Trophoblast cell (in vitro differentiated cells and primary cell): Measurements from ENCODE around the gene IL17RE.
"Not testable (repeated sequence)": the region's sequence is repeated elsewhere in the genome, so short reads cannot be mapped to it uniquely, and the experiment has no call there.

Experiments used
- DNase-seq, 2 donors: peaks; one replicate each; pipeline ENCODE4 v3.0.0-alpha.2; 2016
- H2AFZ ChIP-seq: 2 replicates; pipeline ENCODE4 v1.6.1; 2013; ENCODE audit warnings: low read length, moderate library complexity, mild to moderate bottlenecking; ENCODE audit not compliant: insufficient read depth, poor library complexity
- H2AK5ac ChIP-seq: 2 replicates; pipeline ENCODE4 v1.6.1; 2013; ENCODE audit warnings: mild to moderate bottlenecking, low read length
- H2BK120ac ChIP-seq: 2 replicates; pipeline ENCODE4 v1.6.1; 2013; ENCODE audit warnings: low read length, mild to moderate bottlenecking, moderate library complexity; ENCODE audit not compliant: insufficient read depth, poor library complexity
- H2BK12ac ChIP-seq: 2 replicates; pipeline ENCODE4 v1.6.1; 2013; ENCODE audit warnings: mild to moderate bottlenecking, low read length, moderate library complexity
- H2BK5ac ChIP-seq: 2 replicates; pipeline ENCODE4 v1.6.1; 2013; ENCODE audit warnings: low read length, low read depth, moderate library complexity, mild to moderate bottlenecking; ENCODE audit not compliant: poor library complexity
- H3K14ac ChIP-seq: 2 replicates; pipeline ENCODE4 v1.6.1; 2013; ENCODE audit warnings: mild to moderate bottlenecking, low read length
- H3K18ac ChIP-seq: 2 replicates; pipeline ENCODE4 v1.6.1; 2013; ENCODE audit warnings: mild to moderate bottlenecking, low read length
- H3K23ac ChIP-seq: 2 replicates; pipeline ENCODE4 v1.6.1; 2013; ENCODE audit warnings: low read length
- H3K27ac ChIP-seq: 2 replicates; pipeline ENCODE4 v1.5.1; 2013; ENCODE audit warnings: low read depth, mild to moderate bottlenecking, inconsistent platforms, low read length, moderate library complexity
- H3K27me3 ChIP-seq: 2 replicates; pipeline ENCODE4 v1.6.1; 2013; ENCODE audit warnings: inconsistent platforms, mild to moderate bottlenecking, low read length, moderate library complexity; ENCODE audit not compliant: insufficient read depth
- H3K36me3 ChIP-seq, 2 experiments: 1 replicate in 1 of 2; 2 replicates in 1 of 2; pipeline ENCODE4 v1.6.1; 2013; ENCODE audit warnings: low read length in 2 of 2, mild to moderate bottlenecking in 2 of 2, moderate library complexity in 1 of 2; ENCODE audit not compliant: insufficient read depth in 2 of 2, control insufficient read depth in 1 of 2
- H3K4ac ChIP-seq: 2 replicates; pipeline ENCODE4 v1.6.1; 2013; ENCODE audit warnings: low read depth, mild to moderate bottlenecking, low read length, moderate library complexity
- H3K4me1 ChIP-seq, 2 experiments: 1 replicate in 1 of 2; 2 replicates in 1 of 2; pipeline ENCODE4 v1.6.1; 2013; ENCODE audit warnings: low read length in 2 of 2, mild to moderate bottlenecking in 2 of 2, moderate library complexity in 1 of 2; ENCODE audit not compliant: insufficient read depth in 2 of 2, control insufficient read depth in 1 of 2
- H3K4me2 ChIP-seq: 2 replicates; pipeline ENCODE4 v1.6.1; 2013; ENCODE audit warnings: inconsistent platforms, mild to moderate bottlenecking, low read length, moderate library complexity
- H3K4me3 ChIP-seq: 2 replicates; pipeline ENCODE4 v1.5.1; 2013; ENCODE audit warnings: mild to moderate bottlenecking, low read depth, low read length, inconsistent platforms
- H3K79me1 ChIP-seq: one replicate; pipeline ENCODE4 v1.6.1; 2013; ENCODE audit warnings: low read length
- H3K79me2 ChIP-seq: 2 replicates; pipeline ENCODE4 v1.6.1; 2013; ENCODE audit warnings: low read length, mild to moderate bottlenecking; ENCODE audit not compliant: control insufficient read depth, insufficient read depth, poor library complexity
- H3K9ac ChIP-seq: 2 replicates; pipeline ENCODE4 v1.6.1; 2013; ENCODE audit warnings: mild to moderate bottlenecking, low read length
- H3K9me3 ChIP-seq: 2 replicates; pipeline ENCODE4 v1.6.1; 2013; ENCODE audit warnings: low read depth, mild to moderate bottlenecking, control low read depth, inconsistent platforms, low read length; ENCODE audit not compliant: insufficient read depth
- H4K12ac ChIP-seq: 2 replicates; pipeline ENCODE4 v1.6.1; 2013; ENCODE audit warnings: low read depth, mild to moderate bottlenecking, low read length, moderate library complexity
- H4K8ac ChIP-seq: 2 replicates; pipeline ENCODE4 v1.6.1; 2013; ENCODE audit warnings: low read depth, mild to moderate bottlenecking, low read length, moderate library complexity
- H4K91ac ChIP-seq: one replicate; pipeline ENCODE4 v1.6.1; 2013; ENCODE audit warnings: low read depth, mild to moderate bottlenecking, low read length, moderate library complexity
- WGBS: extraction: QIAGEN DNeasy Blood & Tissue Kit; methylation state at CpG from one replicate; pipeline ENCODE4 v1.1.7; 2013; ENCODE audit warnings: missing lambda C conversion rate; ENCODE audit not compliant: insufficient read length, insufficient coverage; ENCODE audit errors: extremely low coverage; 5-methylcytosine and 5-hydroxymethylcytosine counted together

Gene IL17RE

DNA sequence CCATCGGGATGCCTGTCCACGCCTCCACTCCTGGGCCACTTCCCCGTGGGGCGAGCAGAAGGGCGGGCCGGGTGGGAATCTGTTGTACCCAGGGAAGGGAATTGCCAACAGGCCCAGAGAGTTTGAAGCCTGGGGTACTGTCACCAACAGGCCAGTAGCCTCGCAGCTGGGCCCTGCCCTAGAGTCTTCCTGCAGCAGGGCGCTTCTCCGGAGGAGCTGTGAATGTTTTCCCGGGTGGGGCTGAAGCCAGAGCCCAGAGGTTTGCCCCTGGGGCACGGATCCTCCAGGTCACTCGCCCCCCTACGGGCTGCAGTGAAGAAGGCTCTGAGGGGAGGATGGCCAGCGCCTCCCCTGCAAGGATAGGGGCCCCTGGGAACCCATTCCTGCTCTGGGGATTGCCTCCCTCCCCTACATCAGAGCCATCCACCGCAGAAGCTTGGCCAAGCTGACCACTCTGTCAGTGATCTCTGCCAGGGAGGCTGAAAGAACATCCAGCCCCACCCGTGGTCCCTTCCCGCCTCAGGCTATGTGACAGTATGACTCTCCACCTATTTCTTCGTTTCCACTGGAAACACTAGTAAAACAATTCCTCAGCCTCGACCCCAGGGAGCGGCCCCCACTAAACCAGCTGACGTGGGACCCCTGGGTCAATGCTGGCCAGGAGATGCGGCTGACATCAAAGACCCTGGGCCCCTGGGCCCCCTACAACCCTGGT is 39.4 kb upstream of the IL17RE start:
- WGBS: no CpG with 5 or more reads among the region's 22 CpGs
- no peak overlapping the region for H3K4ac ChIP-seq
- H3K14ac ChIP-seq: no peak overlapping the region
- H2AFZ ChIP-seq: peak overlapping the region; percentile 88
- no peaks in the 10 kb centered on the region for H3K27me3 ChIP-seq
- no peak overlapping the region for H3K4me3 ChIP-seq
- H3K23ac ChIP-seq: no peak overlapping the region
- peaks cover 1% of the 10 kb centered on the region for H3K9me3 ChIP-seq
- peak overlapping the region; percentile 74 for H4K12ac ChIP-seq
- H3K36me3 ChIP-seq: no peaks in the 10 kb centered on the region
- peak overlapping the region; percentile 62 for H3K4me2 ChIP-seq
- no peak overlapping the region for H3K18ac ChIP-seq
- no peak overlapping the region for H2BK12ac ChIP-seq
- H3K4me1 ChIP-seq: peaks cover 7 to 11% of the 10 kb centered on the region in 2 experiments
- H3K79me2 ChIP-seq: peaks cover 2% of the 10 kb centered on the region
- no peak overlapping the region for H2BK5ac ChIP-seq
- peaks cover 11% of the 10 kb centered on the region for H3K79me1 ChIP-seq
- no peak overlapping the region for H3K27ac ChIP-seq
- peak overlapping the region; percentile 12 for H2AK5ac ChIP-seq
- H2BK120ac ChIP-seq: peak overlapping the region; percentile 74
- no peak overlapping the region for H3K9ac ChIP-seq
- H4K8ac ChIP-seq: peak overlapping the region; percentile 86
- H4K91ac ChIP-seq: peak overlapping the region; percentile 77
- no peak for DNase-seq

DNA sequence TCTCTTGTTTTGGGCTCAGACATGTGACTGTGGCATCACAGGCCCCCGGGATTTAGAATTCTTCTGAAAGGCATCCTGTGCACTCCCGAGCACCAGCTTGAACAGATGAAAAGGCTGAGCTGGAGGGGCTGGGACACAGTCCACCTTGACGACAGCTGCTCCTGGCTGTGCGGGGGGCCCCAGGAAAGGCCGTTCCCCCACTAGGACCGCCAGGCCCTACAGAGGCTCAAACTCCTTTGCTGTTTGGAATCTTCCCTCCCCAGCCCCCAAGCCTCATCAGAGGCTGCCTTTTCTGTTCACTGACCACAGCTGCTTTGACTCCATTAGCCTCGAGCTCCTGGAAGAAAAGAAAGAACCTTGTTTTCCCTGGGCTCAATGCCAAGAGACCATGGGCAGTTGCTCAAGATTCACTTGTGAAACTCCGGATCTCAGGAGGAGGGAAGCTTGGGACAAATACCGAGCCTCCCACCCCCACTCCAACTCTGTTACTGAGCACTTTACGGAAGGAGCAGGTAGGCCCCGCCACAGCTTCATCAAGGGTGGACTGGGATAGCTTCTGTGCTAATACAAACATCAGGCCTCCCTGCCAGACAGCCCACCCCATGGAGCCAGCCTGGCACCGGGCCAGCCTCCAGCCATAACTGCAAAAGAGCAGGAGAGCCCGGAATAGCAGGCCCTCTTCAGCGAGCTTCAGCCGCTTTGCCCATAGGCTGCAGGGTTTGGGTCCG is 38.3 kb upstream of the IL17RE start:
- H3K27me3 ChIP-seq: no peaks in the 10 kb centered on the region
- H2BK5ac ChIP-seq: peak overlapping the region; percentile 32
- H4K91ac ChIP-seq: no peak overlapping the region
- H4K8ac ChIP-seq: no peak overlapping the region
- peaks cover 2% of the 10 kb centered on the region for H3K79me2 ChIP-seq
- H3K27ac ChIP-seq: no peak overlapping the region
- H2BK120ac ChIP-seq: no peak overlapping the region
- H3K23ac ChIP-seq: no peak overlapping the region
- no peak overlapping the region for H2BK12ac ChIP-seq
- H3K14ac ChIP-seq: no peak overlapping the region
- DNase-seq: peak in 1 of 2 donors; percentile 25
- H2AK5ac ChIP-seq: peak overlapping the region; percentile 50
- no peak overlapping the region for H3K4me3 ChIP-seq
- H3K4me1 ChIP-seq: peaks cover 7 to 11% of the 10 kb centered on the region in 2 experiments
- H3K79me1 ChIP-seq: peaks cover 11% of the 10 kb centered on the region
- WGBS: no CpG with 5 or more reads among the region's 16 CpGs
- no peak overlapping the region for H3K4ac ChIP-seq
- no peak overlapping the region for H2AFZ ChIP-seq
- H3K9me3 ChIP-seq: peaks cover 1% of the 10 kb centered on the region
- H4K12ac ChIP-seq: no peak overlapping the region
- H3K9ac ChIP-seq: no peak overlapping the region
- no peak overlapping the region for H3K4me2 ChIP-seq
- H3K36me3 ChIP-seq: no peaks in the 10 kb centered on the region
- H3K18ac ChIP-seq: no peak overlapping the region

DNA sequence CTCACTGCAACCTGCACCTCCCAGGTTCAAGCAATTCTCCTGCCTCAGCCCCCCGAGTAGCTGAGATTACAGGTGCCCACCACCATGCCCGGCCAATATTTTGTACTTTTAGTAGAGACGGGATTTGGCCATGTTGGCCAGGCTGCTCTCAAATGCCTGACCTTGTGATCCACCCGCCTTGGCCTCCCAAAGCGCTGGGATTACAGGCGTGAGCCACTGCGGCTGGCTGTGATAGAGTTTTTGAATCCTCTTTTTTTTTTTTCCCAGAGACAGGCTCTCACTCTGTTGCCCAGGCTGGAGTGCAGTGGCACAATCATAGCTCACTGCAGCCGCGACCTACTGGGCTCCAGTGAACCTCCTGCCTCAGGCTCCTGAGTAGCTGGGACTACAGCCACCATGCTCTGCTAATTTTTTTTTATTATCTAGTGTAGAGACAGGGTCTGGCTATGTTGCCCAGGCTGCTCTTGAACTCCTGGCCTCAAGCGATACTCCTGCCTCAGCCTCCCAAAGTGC is 37.5 kb upstream of the IL17RE start:
- not testable (repeated sequence) for H4K8ac ChIP-seq, H3K4me2 ChIP-seq, H3K23ac ChIP-seq, H3K4ac ChIP-seq, H4K12ac ChIP-seq, DNase-seq, H3K4me3 ChIP-seq, H2BK5ac ChIP-seq, H4K91ac ChIP-seq, H3K79me2 ChIP-seq, H2AK5ac ChIP-seq, H3K27ac ChIP-seq, H3K36me3 ChIP-seq, H3K9ac ChIP-seq, H3K27me3 ChIP-seq, H3K14ac ChIP-seq, H3K9me3 ChIP-seq, H3K18ac ChIP-seq, H2BK120ac ChIP-seq, H2BK12ac ChIP-seq, H2AFZ ChIP-seq
- no CpG with 5 or more reads among the region's 10 CpGs for WGBS
- Histone ChIP-seq H3K4me1 (peaks cover 7 to 11% of the 10 kb centered on the region in 2 experiments), H3K79me1 (peaks cover 11% of the 10 kb centered on the region)

DNA sequence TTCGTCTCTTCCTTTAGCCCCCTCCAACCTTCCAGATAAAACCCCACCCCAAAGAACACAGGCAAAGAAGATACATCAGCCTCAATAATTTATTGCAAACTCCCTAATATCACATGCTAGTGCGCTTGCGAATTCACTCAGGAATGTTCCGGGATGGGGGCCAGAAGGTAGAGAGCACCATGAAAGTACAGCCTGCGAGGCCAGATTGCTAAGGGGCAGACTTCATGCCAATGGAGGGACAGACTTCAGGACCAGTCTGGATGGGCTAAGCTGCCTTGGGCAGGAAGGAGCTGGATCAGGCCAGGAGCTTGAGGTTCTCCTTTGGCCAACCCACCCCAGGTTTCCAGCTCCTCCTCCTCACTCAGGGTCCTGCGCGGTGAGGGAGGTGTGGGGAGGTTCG is 36.0 kb upstream of the IL17RE start:
- no peak overlapping the region for H3K23ac ChIP-seq
- no peak overlapping the region for H2BK120ac ChIP-seq
- no peak overlapping the region for H3K4ac ChIP-seq
- H3K4me3 ChIP-seq: no peak overlapping the region
- no peak overlapping the region for H2BK12ac ChIP-seq
- no CpG with 5 or more reads among the region's 8 CpGs for WGBS
- no peaks in the 10 kb centered on the region for H3K36me3 ChIP-seq
- H3K4me1 ChIP-seq: peaks cover 7 to 11% of the 10 kb centered on the region in 2 experiments
- no peak overlapping the region for H4K91ac ChIP-seq
- H3K27me3 ChIP-seq: no peaks in the 10 kb centered on the region
- peaks cover 11% of the 10 kb centered on the region for H3K79me1 ChIP-seq
- no peak for DNase-seq
- H2BK5ac ChIP-seq: no peak overlapping the region
- H3K27ac ChIP-seq: no peak overlapping the region
- peaks cover 1% of the 10 kb centered on the region for H3K9me3 ChIP-seq
- H4K12ac ChIP-seq: no peak overlapping the region
- no peak overlapping the region for H4K8ac ChIP-seq
- no peak overlapping the region for H3K18ac ChIP-seq
- H3K4me2 ChIP-seq: no peak overlapping the region
- H3K79me2 ChIP-seq: peaks cover 2% of the 10 kb centered on the region
- no peak overlapping the region for H3K9ac ChIP-seq
- H2AFZ ChIP-seq: no peak overlapping the region
- no peak overlapping the region for H2AK5ac ChIP-seq
- H3K14ac ChIP-seq: no peak overlapping the region
